ENCODE results near the gene LGALS3.
"Not testable (repeated sequence)": the region's sequence is repeated elsewhere in the genome, so short reads cannot be mapped to it uniquely, and the experiment has no call there.

The LGALS3 gene

GRCh38 chr14:55129086-55129427 lies at the start of gene LGALS3:
Gene LGALS3, plus strand, starts transcription at chr14:55129252. Its CDS starts 8,122 bp downstream, at chr14:55137374.
- DNase-seq, result no peak

- DNase-seq, result not testable (repeated sequence)
Measured at GRCh38 chr14:55079961-55080360, 49.1 kb upstream of the LGALS3 start.

- DNase-seq, result no peak
Measured at GRCh38 chr14:55084401-55085059, 44.5 kb upstream of the LGALS3 start.

- peak; percentile 76 for DNase-seq
Measured at GRCh38 chr14:55085060-55085660, 43.9 kb upstream of the LGALS3 start.

- no peak for DNase-seq
Measured at GRCh38 chr14:55086938-55087337, 42.1 kb upstream of the LGALS3 start.

- no peak for DNase-seq
Measured at GRCh38 chr14:55088356-55088755, 40.7 kb upstream of the LGALS3 start.

GRCh38 chr14:55092341-55092740 lies 36.7 kb upstream of the LGALS3 start:
- DNase-seq, result no peak

GRCh38 chr14:55094292-55095157 lies 34.5 kb upstream of the LGALS3 start:
- DNase-seq, result no peak

- DNase-seq, result no peak
Measured at GRCh38 chr14:55097881-55098560, 31.0 kb upstream of the LGALS3 start.

GRCh38 chr14:55098561-55098898 lies 30.5 kb upstream of the LGALS3 start:
- no peak for DNase-seq

GRCh38 chr14:55099756-55100155 lies 29.3 kb upstream of the LGALS3 start:
- no peak for DNase-seq

GRCh38 chr14:55101698-55102097 lies 27.4 kb upstream of the LGALS3 start:
- no peak for DNase-seq

- peak; percentile 95 for DNase-seq
Measured at GRCh38 chr14:55102141-55102621, 26.9 kb upstream of the LGALS3 start.

GRCh38 chr14:55103005-55103640 lies 25.9 kb upstream of the LGALS3 start:
- no peak for DNase-seq

GRCh38 chr14:55103971-55104954 lies 24.8 kb upstream of the LGALS3 start:
- DNase-seq, result no peak

- no peak for DNase-seq
Measured at GRCh38 chr14:55105991-55106390, 23.1 kb upstream of the LGALS3 start.

GRCh38 chr14:55107766-55108554 lies 21.1 kb upstream of the LGALS3 start:
- no peak for DNase-seq

GRCh38 chr14:55109836-55110235 lies 19.2 kb upstream of the LGALS3 start:
- no peak for DNase-seq

- DNase-seq, result no peak
Measured at GRCh38 chr14:55111122-55111708, 17.8 kb upstream of the LGALS3 start.

- DNase-seq, result no peak
Measured at GRCh38 chr14:55114720-55115119, 14.3 kb upstream of the LGALS3 start.

Measured in NCI-H526 treated with DMSO at 0.1 percent for 48 hours (cell line).